ENCODE measurements around the gene ERC2.
A peak's percentile ranks its signal among the peaks of the same experiment; 100 is the strongest.

Gene ERC2

DNA sequence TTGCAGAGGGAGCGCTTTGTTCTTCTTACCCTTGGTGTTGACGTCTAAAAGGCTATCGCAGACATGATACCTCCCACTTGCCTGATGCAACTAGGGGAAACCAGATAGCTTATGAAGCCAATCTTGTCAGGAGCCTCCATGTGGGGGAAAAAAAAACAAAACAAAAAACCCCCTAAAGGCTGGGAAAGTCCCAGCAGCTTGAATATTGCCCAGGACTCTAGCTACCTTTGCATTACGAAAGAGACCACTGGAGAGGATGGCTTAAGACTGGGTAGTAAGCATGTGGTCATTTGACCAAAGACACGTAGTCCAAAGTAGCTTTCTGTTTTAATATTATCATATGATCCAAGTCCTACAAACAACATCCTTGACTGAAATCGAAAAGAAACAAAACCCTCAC, 860.4 kb downstream of the ERC2 start:
- no peak for ATAC-seq
- no peak for TF ChIP-seq CSDC2 (CRISPR knock-in tag; IDR thresholded peaks at IDR 0.05)
- TF ChIP-seq PPARA (CRISPR knock-in tag; IDR thresholded peaks at IDR 0.05; ENCODE audit: borderline replicate concordance), result no peak
- TF ChIP-seq, protein P1, sequence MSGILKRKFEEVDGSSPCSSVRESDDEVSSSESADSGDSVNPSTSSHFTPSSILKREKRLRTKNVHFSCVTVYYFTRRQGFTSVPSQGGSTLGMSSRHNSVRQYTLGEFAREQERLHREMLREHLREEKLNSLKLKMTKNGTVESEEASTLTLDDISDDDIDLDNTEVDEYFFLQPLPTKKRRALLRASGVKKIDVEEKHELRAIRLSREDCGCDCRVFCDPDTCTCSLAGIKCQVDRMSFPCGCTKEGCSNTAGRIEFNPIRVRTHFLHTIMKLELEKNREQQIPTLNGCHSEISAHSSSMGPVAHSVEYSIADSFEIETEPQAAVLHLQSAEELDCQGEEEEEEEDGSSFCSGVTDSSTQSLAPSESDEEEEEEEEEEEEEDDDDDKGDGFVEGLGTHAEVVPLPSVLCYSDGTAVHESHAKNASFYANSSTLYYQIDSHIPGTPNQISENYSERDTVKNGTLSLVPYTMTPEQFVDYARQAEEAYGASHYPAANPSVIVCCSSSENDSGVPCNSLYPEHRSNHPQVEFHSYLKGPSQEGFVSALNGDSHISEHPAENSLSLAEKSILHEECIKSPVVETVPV (CRISPR knock-in tag; IDR thresholded peaks at IDR 0.05), result no peak
- TF ChIP-seq BACH2 (CRISPR knock-in tag; IDR thresholded peaks at IDR 0.05; ENCODE audit: borderline replicate concordance), result no peak
- no peak for TF ChIP-seq RARB (CRISPR knock-in tag; IDR thresholded peaks at IDR 0.05)
- no peak for TF ChIP-seq SNAI2 (CRISPR knock-in tag; IDR thresholded peaks at IDR 0.05)
- no peak for TF ChIP-seq TOX (CRISPR knock-in tag; IDR thresholded peaks at IDR 0.05; ENCODE audit: borderline replicate concordance)
- no peak for TF ChIP-seq TCF4 (CRISPR knock-in tag; IDR thresholded peaks at IDR 0.05; ENCODE audit: borderline replicate concordance)
- TF ChIP-seq ZNF565 (CRISPR knock-in tag; conservative IDR thresholded peaks at IDR 0.05; ENCODE audit: low read depth), result no peak
- TF ChIP-seq ARNTL (CRISPR knock-in tag; IDR thresholded peaks at IDR 0.05; ENCODE audit: borderline replicate concordance, low read depth), result no peak

DNA sequence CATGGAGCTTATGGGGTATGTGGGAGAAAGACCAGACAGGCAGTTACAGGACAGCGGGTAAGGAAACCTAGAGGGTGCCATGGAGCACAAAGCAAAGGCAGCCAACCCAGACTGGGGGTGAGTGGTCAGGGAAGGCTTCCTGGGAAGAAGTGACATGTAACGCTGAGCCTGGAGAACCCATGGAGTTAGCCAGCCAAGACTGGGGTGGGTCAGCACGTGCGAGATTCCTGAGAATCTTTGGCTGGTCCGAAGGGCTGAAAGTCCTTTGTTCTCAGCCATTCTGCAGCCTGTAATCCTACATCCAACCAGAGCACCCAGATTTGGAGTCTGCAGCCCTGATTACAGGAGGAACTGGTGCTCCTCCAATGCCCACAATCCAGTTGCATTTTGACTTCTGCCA, 861.1 kb downstream of the ERC2 start:
- no peak for ATAC-seq
- TF ChIP-seq CSDC2 (CRISPR knock-in tag; IDR thresholded peaks at IDR 0.05) (no peak), TCF4 (CRISPR knock-in tag; IDR thresholded peaks at IDR 0.05; ENCODE audit: borderline replicate concordance) (no peak), ZFP30 (CRISPR knock-in tag; IDR thresholded peaks at IDR 0.05) (no peak), SNAI2 (CRISPR knock-in tag; IDR thresholded peaks at IDR 0.05) (no peak), GLIS3 (CRISPR knock-in tag; IDR thresholded peaks at IDR 0.05) (no peak), ZNF70 (CRISPR knock-in tag; IDR thresholded peaks at IDR 0.05) (no peak), PPARA (CRISPR knock-in tag; IDR thresholded peaks at IDR 0.05; ENCODE audit: borderline replicate concordance) (no peak)

DNA sequence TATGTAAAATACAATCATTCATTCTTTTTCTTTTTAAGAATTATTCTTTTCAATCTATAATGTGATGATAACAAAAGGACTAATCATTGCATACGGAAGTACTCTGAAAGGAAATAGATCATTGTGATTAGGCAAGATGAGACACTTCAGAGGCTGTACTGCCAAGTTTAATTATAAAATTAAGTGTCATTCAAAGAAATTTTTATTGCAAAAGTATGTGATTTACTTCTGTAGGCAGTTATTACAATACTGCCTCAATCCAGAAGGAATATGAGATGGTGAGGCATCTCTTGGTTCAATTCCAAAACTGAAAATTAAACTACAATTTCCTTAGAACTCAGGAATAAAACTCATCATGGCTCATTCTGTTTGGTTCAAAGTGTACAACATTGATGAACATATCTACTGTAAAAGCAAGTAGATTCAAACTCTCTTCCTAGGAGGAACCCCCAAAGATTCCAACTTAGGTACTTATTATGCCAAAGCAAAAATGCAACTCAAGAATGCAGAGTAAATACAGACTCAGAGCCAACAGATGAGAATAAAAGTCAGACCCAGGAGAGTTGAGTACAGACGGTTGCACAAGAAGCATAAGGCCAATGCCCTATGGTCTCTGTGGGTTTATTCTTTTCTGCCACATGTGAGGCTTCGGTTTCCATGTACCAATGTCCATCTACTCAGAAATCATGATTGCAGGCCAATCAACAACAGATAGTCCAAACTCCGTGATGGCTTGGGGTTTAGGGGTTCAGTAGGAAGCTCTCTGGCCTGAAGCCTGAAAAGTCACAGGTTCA, 862.6 kb downstream of the ERC2 start:
- TF ChIP-seq, protein P2, sequence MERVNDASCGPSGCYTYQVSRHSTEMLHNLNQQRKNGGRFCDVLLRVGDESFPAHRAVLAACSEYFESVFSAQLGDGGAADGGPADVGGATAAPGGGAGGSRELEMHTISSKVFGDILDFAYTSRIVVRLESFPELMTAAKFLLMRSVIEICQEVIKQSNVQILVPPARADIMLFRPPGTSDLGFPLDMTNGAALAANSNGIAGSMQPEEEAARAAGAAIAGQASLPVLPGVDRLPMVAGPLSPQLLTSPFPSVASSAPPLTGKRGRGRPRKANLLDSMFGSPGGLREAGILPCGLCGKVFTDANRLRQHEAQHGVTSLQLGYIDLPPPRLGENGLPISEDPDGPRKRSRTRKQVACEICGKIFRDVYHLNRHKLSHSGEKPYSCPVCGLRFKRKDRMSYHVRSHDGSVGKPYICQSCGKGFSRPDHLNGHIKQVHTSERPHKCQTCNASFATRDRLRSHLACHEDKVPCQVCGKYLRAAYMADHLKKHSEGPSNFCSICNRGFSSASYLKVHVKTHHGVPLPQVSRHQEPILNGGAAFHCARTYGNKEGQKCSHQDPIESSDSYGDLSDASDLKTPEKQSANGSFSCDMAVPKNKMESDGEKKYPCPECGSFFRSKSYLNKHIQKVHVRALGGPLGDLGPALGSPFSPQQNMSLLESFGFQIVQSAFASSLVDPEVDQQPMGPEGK (CRISPR knock-in tag; IDR thresholded peaks at IDR 0.05; ENCODE audit: borderline replicate concordance), result no peak
- TF ChIP-seq, protein P1 (CRISPR knock-in tag; IDR thresholded peaks at IDR 0.05), result no peak
- TF ChIP-seq RARB (CRISPR knock-in tag; IDR thresholded peaks at IDR 0.05) (no peak), SNAI2 (CRISPR knock-in tag; IDR thresholded peaks at IDR 0.05) (no peak), ISL1 (CRISPR knock-in tag; IDR thresholded peaks at IDR 0.05) (peak; percentile 52; the same call in 1 of the 2 replicates), ARNTL (CRISPR knock-in tag; IDR thresholded peaks at IDR 0.05; ENCODE audit: borderline replicate concordance, low read depth) (no peak), ESRRG (CRISPR knock-in tag; IDR thresholded peaks at IDR 0.05) (no peak), ZC3H10 (CRISPR knock-in tag; IDR thresholded peaks at IDR 0.05) (no peak), TOX (CRISPR knock-in tag; IDR thresholded peaks at IDR 0.05; ENCODE audit: borderline replicate concordance) (no peak)
- no peak for ATAC-seq

GRCh38 chr3:55604846-55605245, 863.4 kb downstream of the ERC2 start:
- ATAC-seq, result no peak
- TF ChIP-seq CSDC2 (CRISPR knock-in tag; IDR thresholded peaks at IDR 0.05) (no peak), TOX (CRISPR knock-in tag; IDR thresholded peaks at IDR 0.05; ENCODE audit: borderline replicate concordance) (no peak)
- TF ChIP-seq, protein P2 (CRISPR knock-in tag; IDR thresholded peaks at IDR 0.05; ENCODE audit: borderline replicate concordance), result no peak

DNA sequence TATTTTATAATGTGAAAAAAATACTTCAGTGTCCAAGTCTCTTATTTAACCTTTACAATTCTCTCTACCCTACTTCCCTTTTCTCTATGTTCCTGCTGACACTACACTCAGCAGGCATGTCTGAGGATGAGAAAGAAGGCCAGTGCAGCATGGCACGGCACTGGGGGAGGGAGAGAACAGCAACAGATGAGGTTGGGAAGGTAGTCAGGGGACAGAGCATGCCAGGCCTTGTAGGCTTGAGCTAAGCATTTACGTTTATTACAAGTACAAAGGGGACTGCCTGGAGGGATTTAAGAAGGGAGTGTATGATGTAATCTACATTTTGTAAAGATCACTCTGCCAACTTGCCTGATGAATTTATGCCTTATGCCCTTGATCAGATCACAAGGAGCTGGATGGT, 863.9 kb downstream of the ERC2 start:
- no peak for ATAC-seq
- TF ChIP-seq TSHZ2 (CRISPR knock-in tag; IDR thresholded peaks at IDR 0.05) (no peak), CREB5 (CRISPR knock-in tag; IDR thresholded peaks at IDR 0.05; ENCODE audit: low read depth) (no peak), ZC3H10 (CRISPR knock-in tag; IDR thresholded peaks at IDR 0.05) (no peak), ZNF70 (CRISPR knock-in tag; IDR thresholded peaks at IDR 0.05) (no peak), CSDC2 (CRISPR knock-in tag; IDR thresholded peaks at IDR 0.05) (no peak), ESRRG (CRISPR knock-in tag; IDR thresholded peaks at IDR 0.05) (no peak), ISL1 (CRISPR knock-in tag; IDR thresholded peaks at IDR 0.05) (no peak), TCF4 (CRISPR knock-in tag; IDR thresholded peaks at IDR 0.05; ENCODE audit: borderline replicate concordance) (no peak), SNAI2 (CRISPR knock-in tag; IDR thresholded peaks at IDR 0.05) (no peak), ZNF8 (CRISPR knock-in tag; IDR thresholded peaks at IDR 0.05) (no peak), PPARA (CRISPR knock-in tag; IDR thresholded peaks at IDR 0.05; ENCODE audit: borderline replicate concordance) (no peak), BACH2 (CRISPR knock-in tag; IDR thresholded peaks at IDR 0.05; ENCODE audit: borderline replicate concordance) (no peak), ZFP3 (CRISPR knock-in tag; IDR thresholded peaks at IDR 0.05) (no peak)

Measured in SK-N-SH treated with all-trans-retinoic acid at 6 μM for 48 hours (cell line).